Naive B cell (primary cell): ENCODE data around the gene CLDN34. TPM values are rescaled to one million over a fixed set of nuclear protein-coding genes. Genes with fewer than 3 reads are reported as not detected.

Experiments used
- ATAC-seq, 2 donors: fragments of 150-1000 bp; cut with Tn5 transposase; 2 replicates each; pipeline ENCODE4 v1.10.0; 2021; ENCODE audit warnings: low read depth in 2 of 2, mild to moderate bottlenecking in 2 of 2, moderate library complexity in 2 of 2
- DNase-seq: peaks from one replicate; pipeline ENCODE4 v3.0.0; 2022
- H3K27ac Mint-ChIP-seq, 6 donors: one replicate each; pipeline ENCODE4 v1.8.0; 2020 to 2022; ENCODE audit warnings: mild to moderate bottlenecking in 6 of 6, mixed read lengths in 6 of 6, moderate library complexity in 5 of 6, inconsistent platforms in 2 of 6
- H3K27me3 Mint-ChIP-seq, 3 donors: one replicate each; pipeline ENCODE4 v1.8.0; 2021 to 2022; ENCODE audit warnings: mixed read lengths in 3 of 3, mild to moderate bottlenecking in 1 of 3
- H3K36me3 Mint-ChIP-seq, 2 donors: one replicate each; pipeline ENCODE4 v1.8.0; 2020 to 2022; ENCODE audit warnings: mixed read lengths in 2 of 2, inconsistent platforms in 1 of 2, mild to moderate bottlenecking in 1 of 2
- H3K4me1 Mint-ChIP-seq, 3 donors: one replicate each; pipeline ENCODE4 v1.8.0; 2020 to 2022; ENCODE audit warnings: mixed read lengths in 3 of 3, inconsistent platforms in 1 of 3, mild to moderate bottlenecking in 1 of 3, moderate library complexity in 1 of 3
- H3K4me3 Mint-ChIP-seq, 8 donors: one replicate each; pipeline ENCODE4 v1.8.0; 2020 to 2022; ENCODE audit warnings: mild to moderate bottlenecking in 8 of 8, mixed read lengths in 8 of 8, moderate library complexity in 8 of 8, inconsistent platforms in 2 of 8
- H3K9me3 Mint-ChIP-seq, 7 donors: one replicate each; pipeline ENCODE4 v1.8.0; 2020 to 2022; ENCODE audit warnings: mixed read lengths in 7 of 7, mild to moderate bottlenecking in 5 of 7, inconsistent platforms in 2 of 7, moderate library complexity in 1 of 7
- polyA plus RNA-seq, 6 donors: library from polyadenylated mRNA; unstranded; fragments of 300-500 nt; fragmentation: Illumina TruSeq; gene quantifications; one replicate each; pipeline ENCODE4 v1.2.3, GENCODE V29; 2021; ENCODE audit warnings: low read depth in 6 of 6

Gene CLDN34
- polyA plus RNA-seq, 6 donors from 2014 or later = not detected

DNA sequence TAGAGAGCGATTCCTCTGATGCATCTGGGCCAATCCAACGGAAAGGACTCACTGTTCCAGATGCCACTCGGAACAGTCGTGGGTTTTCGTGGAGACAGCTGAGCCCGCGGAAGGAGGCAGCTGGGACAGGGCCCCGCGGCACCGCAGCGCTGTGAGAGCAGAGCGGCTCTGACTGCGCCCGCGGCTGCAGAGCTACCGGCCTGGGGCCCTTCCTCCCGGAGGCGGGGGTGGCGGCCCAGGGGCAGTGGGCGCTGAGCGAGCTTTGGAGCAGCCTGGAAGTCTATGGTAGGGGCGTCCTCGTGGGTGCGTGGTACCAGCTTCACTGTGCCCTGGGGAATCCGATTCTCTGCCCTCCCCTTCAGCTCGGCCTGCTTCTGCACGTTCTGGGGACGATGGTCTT lies 24.9 kb downstream of the CLDN34 start:
- H3K27ac Mint-ChIP-seq = no peak overlapping the region
- no peaks in the 10 kb centered on the region for H3K27me3 Mint-ChIP-seq

GRCh38 chrX:9992724-9993123 lies 25.6 kb downstream of the CLDN34 start:
- no peaks in the 10 kb centered on the region for H3K27me3 Mint-ChIP-seq
- H3K9me3 Mint-ChIP-seq = no peaks in the 10 kb centered on the region
- no peaks in the 10 kb centered on the region for H3K36me3 Mint-ChIP-seq
- H3K4me3 Mint-ChIP-seq = no peak overlapping the region
- H3K27ac Mint-ChIP-seq = no peak overlapping the region
- no peak for DNase-seq
- ATAC-seq = no peak
- H3K4me1 Mint-ChIP-seq = peaks cover 0 to 17% (median 0%) of the 10 kb centered on the region in 3 donors

More for the DNA sequence above, 24.9 kb downstream of the CLDN34 start:
- Mint-ChIP-seq H3K36me3 (no peaks in the 10 kb centered on the region), H3K9me3 (peaks cover 0 to 3% (median 0%) of the 10 kb centered on the region in 7 donors), H3K4me1 (peaks cover 0 to 20% (median 1%) of the 10 kb centered on the region in 3 donors), H3K4me3 (no peak overlapping the region)
- ATAC-seq = no peak
- no peak for DNase-seq

GRCh38 chrX:9995855-9996339 lies 28.7 kb downstream of the CLDN34 start:
- no peaks in the 10 kb centered on the region for H3K27me3 Mint-ChIP-seq
- peak; percentile 67 for DNase-seq
- no peak overlapping the region for H3K4me3 Mint-ChIP-seq
- peaks cover 0 to 8% (median 0%) of the 10 kb centered on the region in 3 donors for H3K4me1 Mint-ChIP-seq
- H3K36me3 Mint-ChIP-seq = no peaks in the 10 kb centered on the region
- H3K9me3 Mint-ChIP-seq = no peaks in the 10 kb centered on the region
- peak; percentile 76 to 80 for ATAC-seq
- no peak overlapping the region for H3K27ac Mint-ChIP-seq

GRCh38 chrX:9997041-9997440 lies 29.9 kb downstream of the CLDN34 start:
- Mint-ChIP-seq H3K4me3 (no peak overlapping the region), H3K27me3 (no peaks in the 10 kb centered on the region), H3K4me1 (peaks cover 0 to 6% (median 0%) of the 10 kb centered on the region in 3 donors), H3K27ac (no peak overlapping the region), H3K9me3 (no peaks in the 10 kb centered on the region), H3K36me3 (no peaks in the 10 kb centered on the region)
- ATAC-seq (no peak), DNase-seq (no peak)

DNA sequence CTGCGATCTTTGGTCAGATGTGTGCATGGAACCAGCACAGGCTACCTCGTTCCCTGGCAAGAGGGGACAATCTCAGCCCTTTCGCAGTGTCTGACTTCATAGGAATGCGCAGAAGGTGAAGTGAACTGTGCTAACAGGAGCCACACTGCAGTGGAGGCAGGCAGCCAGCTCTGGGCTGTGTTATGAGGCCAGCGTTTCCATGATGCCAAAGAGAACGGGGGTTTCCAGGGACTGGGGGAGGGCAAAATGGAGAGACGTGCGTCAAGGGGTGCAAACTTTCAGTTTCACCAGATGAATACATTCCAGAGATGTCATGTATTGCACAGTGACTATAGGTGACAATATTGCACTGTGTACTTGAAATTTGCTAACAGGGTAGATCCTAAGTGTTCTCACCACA lies 30.4 kb downstream of the CLDN34 start:
- peak in 1 of 2 donors; percentile 61 for ATAC-seq
- Mint-ChIP-seq H3K4me1 (peaks cover 0 to 6% (median 0%) of the 10 kb centered on the region in 3 donors), H3K27me3 (no peaks in the 10 kb centered on the region), H3K36me3 (no peaks in the 10 kb centered on the region), H3K9me3 (no peaks in the 10 kb centered on the region), H3K4me3 (no peak overlapping the region), H3K27ac (no peak overlapping the region)
- DNase-seq = no peak

GRCh38 chrX:10001496-10001895 lies 34.3 kb downstream of the CLDN34 start:
- no peak for DNase-seq
- H3K4me3 Mint-ChIP-seq = no peak overlapping the region
- no peaks in the 10 kb centered on the region for H3K27me3 Mint-ChIP-seq
- no peaks in the 10 kb centered on the region for H3K36me3 Mint-ChIP-seq
- peaks cover 0 to 2% (median 0%) of the 10 kb centered on the region in 7 donors for H3K9me3 Mint-ChIP-seq
- no peak for ATAC-seq
- no peak overlapping the region for H3K27ac Mint-ChIP-seq
- H3K4me1 Mint-ChIP-seq = peaks cover 0 to 5% (median 2%) of the 10 kb centered on the region in 3 donors

- no peaks in the 10 kb centered on the region for H3K27me3 Mint-ChIP-seq
- H3K4me3 Mint-ChIP-seq = peak overlapping the region in 1 of 8 donors; percentile 1
- peak overlapping the region in 1 of 6 donors; percentile 49 for H3K27ac Mint-ChIP-seq
- H3K36me3 Mint-ChIP-seq = no peaks in the 10 kb centered on the region
- no peak for DNase-seq
- peaks cover 0 to 14% (median 5%) of the 10 kb centered on the region in 3 donors for H3K4me1 Mint-ChIP-seq
- ATAC-seq = no peak
- H3K9me3 Mint-ChIP-seq = peaks cover 0 to 2% (median 0%) of the 10 kb centered on the region in 7 donors
Measured at GRCh38 chrX:10004832-10005475, 37.8 kb downstream of the CLDN34 start.

GRCh38 chrX:10006086-10006485 lies 38.9 kb downstream of the CLDN34 start:
- H3K27me3 Mint-ChIP-seq = no peaks in the 10 kb centered on the region
- ATAC-seq = no peak
- peaks cover 0 to 2% (median 0%) of the 10 kb centered on the region in 7 donors for H3K9me3 Mint-ChIP-seq
- H3K27ac Mint-ChIP-seq = no peak overlapping the region
- H3K4me1 Mint-ChIP-seq = peaks cover 7 to 23% (median 13%) of the 10 kb centered on the region in 3 donors
- H3K36me3 Mint-ChIP-seq = no peaks in the 10 kb centered on the region
- DNase-seq = no peak
- H3K4me3 Mint-ChIP-seq = no peak overlapping the region

DNA sequence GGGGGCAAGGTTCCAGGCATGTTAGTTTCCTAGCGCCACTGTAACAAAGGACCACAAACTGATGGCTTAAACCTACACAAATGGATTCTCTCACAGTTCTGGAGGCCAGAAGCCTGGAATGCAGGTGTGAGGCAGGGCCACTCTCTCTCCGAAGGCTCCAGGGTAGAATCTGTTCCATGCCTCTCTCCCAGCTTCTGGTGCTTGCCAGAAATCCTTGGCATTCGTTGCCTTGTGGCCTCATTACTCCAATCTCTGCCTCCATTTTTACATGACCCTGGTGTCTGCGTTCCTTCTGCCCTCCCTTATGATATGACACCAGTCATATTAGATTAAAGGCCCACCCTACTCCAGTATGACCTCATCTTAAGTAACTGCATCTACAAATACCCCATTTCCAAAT lies 39.6 kb downstream of the CLDN34 start:
- H3K36me3 Mint-ChIP-seq = no peaks in the 10 kb centered on the region
- peak overlapping the region in 1 of 8 donors; percentile 57 for H3K4me3 Mint-ChIP-seq
- H3K27ac Mint-ChIP-seq = no peak overlapping the region
- H3K27me3 Mint-ChIP-seq = no peaks in the 10 kb centered on the region
- DNase-seq (no peak), ATAC-seq (no peak)
- H3K4me1 Mint-ChIP-seq = peaks cover 13 to 30% (median 20%) of the 10 kb centered on the region in 3 donors
- peaks cover 0 to 2% (median 0%) of the 10 kb centered on the region in 7 donors for H3K9me3 Mint-ChIP-seq

GRCh38 chrX:10007621-10008020 lies 40.5 kb downstream of the CLDN34 start:
- peaks cover 0 to 2% (median 0%) of the 10 kb centered on the region in 7 donors for H3K9me3 Mint-ChIP-seq
- ATAC-seq (no peak), DNase-seq (no peak)
- no peaks in the 10 kb centered on the region for H3K27me3 Mint-ChIP-seq
- no peaks in the 10 kb centered on the region for H3K36me3 Mint-ChIP-seq
- H3K27ac Mint-ChIP-seq = no peak overlapping the region
- H3K4me3 Mint-ChIP-seq = no peak overlapping the region
- peaks cover 14 to 39% (median 24%) of the 10 kb centered on the region in 3 donors for H3K4me1 Mint-ChIP-seq

DNA sequence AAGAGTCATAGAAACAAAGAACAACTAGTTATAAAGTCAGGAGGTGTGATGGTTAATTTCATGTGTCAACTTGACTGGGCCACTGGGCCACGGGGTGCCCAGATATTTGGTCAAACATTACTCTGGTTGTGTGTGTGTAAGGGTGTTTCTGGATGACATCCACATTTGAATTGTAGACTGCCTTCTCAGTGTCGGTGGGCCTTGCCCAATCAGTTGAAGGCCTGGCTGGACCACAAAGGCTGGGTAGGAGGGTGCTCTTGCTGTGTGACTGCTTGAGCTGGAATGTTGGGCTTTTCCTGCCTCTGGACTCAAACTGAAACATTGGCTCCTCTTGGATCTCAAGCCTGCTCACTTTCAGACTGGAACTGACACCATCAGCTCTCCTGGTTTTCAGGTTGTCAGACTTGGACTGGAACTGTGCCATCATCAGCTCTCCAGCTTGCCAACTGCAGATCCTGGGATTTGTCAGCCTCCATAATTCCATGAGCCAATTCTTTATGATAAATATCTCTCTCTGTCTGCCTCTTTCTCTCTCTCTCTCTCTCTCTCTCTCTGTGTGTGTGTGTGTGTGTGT lies 41.4 kb downstream of the CLDN34 start:
- no peak for ATAC-seq
- Mint-ChIP-seq H3K9me3 (peaks cover 0 to 2% (median 0%) of the 10 kb centered on the region in 7 donors), H3K27ac (peak overlapping the region in 1 of 6 donors; percentile 19), H3K4me1 (peaks cover 20 to 45% (median 28%) of the 10 kb centered on the region in 3 donors), H3K4me3 (no peak overlapping the region), H3K36me3 (no peaks in the 10 kb centered on the region), H3K27me3 (no peaks in the 10 kb centered on the region)
- no peak for DNase-seq

DNA sequence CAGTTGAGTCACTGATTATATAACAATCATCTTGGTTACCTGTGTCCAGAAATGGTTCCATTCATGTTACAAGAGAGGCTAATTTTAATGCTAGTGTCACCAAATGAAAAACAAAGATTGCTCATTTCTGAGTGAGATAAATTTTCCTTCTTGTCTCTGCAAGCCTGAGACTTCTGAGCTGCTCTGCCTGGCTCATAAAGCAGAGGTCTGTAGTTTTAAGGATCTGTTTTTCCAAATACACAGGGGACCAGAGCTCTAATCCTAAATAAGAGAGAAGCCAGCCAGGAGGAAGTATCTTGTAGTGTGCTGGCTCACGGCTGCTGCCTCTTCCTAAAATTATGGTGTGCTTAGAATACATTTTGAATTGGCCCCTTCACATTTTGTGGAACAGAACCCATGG lies 42.6 kb downstream of the CLDN34 start:
- no peaks in the 10 kb centered on the region for H3K27me3 Mint-ChIP-seq
- H3K9me3 Mint-ChIP-seq = peaks cover 0 to 2% (median 0%) of the 10 kb centered on the region in 7 donors
- H3K4me1 Mint-ChIP-seq = peaks cover 24 to 49% (median 24%) of the 10 kb centered on the region in 3 donors
- H3K4me3 Mint-ChIP-seq = no peak overlapping the region
- no peak for ATAC-seq
- H3K27ac Mint-ChIP-seq = peak overlapping the region in 3 of 6 donors; percentile 13 to 80 (median 56)
- no peaks in the 10 kb centered on the region for H3K36me3 Mint-ChIP-seq
- no peak for DNase-seq

GRCh38 chrX:10010686-10011085 lies 43.5 kb downstream of the CLDN34 start:
- ATAC-seq (no peak), DNase-seq (no peak)
- H3K36me3 Mint-ChIP-seq = no peaks in the 10 kb centered on the region
- peaks cover 24 to 49% (median 24%) of the 10 kb centered on the region in 3 donors for H3K4me1 Mint-ChIP-seq
- no peaks in the 10 kb centered on the region for H3K27me3 Mint-ChIP-seq
- peaks cover 0 to 2% (median 0%) of the 10 kb centered on the region in 7 donors for H3K9me3 Mint-ChIP-seq
- H3K27ac Mint-ChIP-seq = peak overlapping the region in 4 of 6 donors; percentile 4 to 85 (median 64)
- peak overlapping the region; percentile 22 to 87 (median 54) for H3K4me3 Mint-ChIP-seq
